GM12878 (cell line): Measurements from ENCODE around the gene MBD5. TPM values are rescaled to one million over a fixed set of nuclear protein-coding genes. Genes with fewer than 3 reads are reported as not detected.

ENCODE experiments used
- ATAC-seq: fragments of 200-7000 bp; cut with Tn5 transposase; 3 replicates; pipeline ENCODE4 v1.9.1; 2020; ENCODE audit warnings: mild to moderate bottlenecking, moderate library complexity
- BruUV-seq: library from RNA; stranded (reverse); fragments of 400-500 nt; replicated peaks from 2 replicates; lab custom pipeline; 2021; lab: Mats Ljungman, UMichigan
- CTCF ChIA-PET: fragments of 300-600 bp; sonication (Branson Sonifier 250); formaldehyde crosslinking; extraction: SDS; loops from one replicate; lab custom pipeline; 2021; ENCODE audit warnings: inconsistent platforms; lab: Yijun Ruan, JAX
- POLR2A ChIA-PET: fragments of 350-600 bp; formaldehyde crosslinking; extraction: SDS; loops from one replicate; lab custom pipeline; 2021; ENCODE audit warnings: inconsistent platforms; lab: Charles Lee
- RAD21 ChIA-PET: fragments of 300-600 bp; sonication (Branson Sonifier 250); formaldehyde crosslinking; loops from one replicate; lab custom pipeline; 2023; ENCODE audit warnings: antibody characterized with exemption; ENCODE audit not compliant: unreplicated experiment; lab: Charles Lee
- SMC1A ChIA-PET: fragments of 300-600 bp; sonication (Branson Sonifier 250); formaldehyde crosslinking; loops from one replicate; lab custom pipeline; 2023; ENCODE audit not compliant: unreplicated experiment, uncharacterized antibody; lab: Charles Lee
- DNase-seq: peaks from one replicate; pipeline ENCODE4 v3.0.0-alpha.2; 2011; ENCODE audit warnings: low read depth, low spot score
- FAIRE-seq: peaks from 3 replicates; lab custom pipeline; 2011; peaks lifted over from hg19 to GRCh38; lab: Jason Lieb, UNC
- H2AFZ ChIP-seq: 2 replicates; pipeline ENCODE4 v1.6.0; 2011; ENCODE audit warnings: low read depth, low read length, control low read depth; ENCODE audit not compliant: control insufficient read depth
- H3K27ac ChIP-seq: 2 replicates; pipeline ENCODE4 v1.5.1; 2011; ENCODE audit warnings: control low read depth; ENCODE audit not compliant: control insufficient read depth, insufficient read depth
- H3K27me3 ChIP-seq, 2 experiments: replicated peaks in 1 of 2; 2 replicates each; pipeline versions ENCODE4 v1.6.0 to v1.6.1; 2011; ENCODE audit warnings: low read length in 1 of 2; ENCODE audit not compliant: control insufficient read depth in 2 of 2, insufficient read depth in 2 of 2
- H3K36me3 ChIP-seq, 2 experiments: 2 replicates each; pipeline ENCODE4 v1.5.1; 2011; ENCODE audit warnings: low read length in 1 of 2; ENCODE audit not compliant: control insufficient read depth in 2 of 2, insufficient read depth in 2 of 2
- H3K4me1 ChIP-seq: 2 replicates; pipeline ENCODE4 v1.6.1; 2011; ENCODE audit warnings: mild to moderate bottlenecking, low read length, moderate library complexity, mixed read lengths; ENCODE audit not compliant: control insufficient read depth, insufficient read depth
- H3K4me2 ChIP-seq: 2 replicates; pipeline ENCODE4 v1.6.0; 2011; ENCODE audit warnings: control low read depth; ENCODE audit not compliant: control insufficient read depth, insufficient read depth
- H3K4me3 ChIP-seq: fragments of 200-600 bp; sonication (generic); 2 replicates; pipeline ENCODE4 v1.5.1; 2016
- H3K79me2 ChIP-seq: 2 replicates; pipeline ENCODE4 v1.6.0; 2011; ENCODE audit warnings: low read length; ENCODE audit not compliant: control insufficient read depth, insufficient read depth
- H3K9ac ChIP-seq: 2 replicates; pipeline ENCODE4 v1.8.0; 2011; ENCODE audit warnings: low read length, control low read depth, mixed read lengths; ENCODE audit not compliant: control insufficient read depth, insufficient read depth
- H3K9me3 ChIP-seq: replicated peaks from 3 replicates; pipeline ENCODE4 v1.5.1; 2011; ENCODE audit warnings: mild to moderate bottlenecking, low read length; ENCODE audit not compliant: control insufficient read depth, insufficient read depth
- H4K20me1 ChIP-seq: 2 replicates; pipeline ENCODE4 v1.6.0; 2011; ENCODE audit not compliant: control insufficient read depth, insufficient read depth
- ATF7 ChIP-seq: fragments of 450-650 bp; IDR thresholded peaks from 2 replicates; pipeline ENCODE4 v1.6.1; 2016; ENCODE audit warnings: low read depth, mild to moderate bottlenecking
- CBFB ChIP-seq: IDR thresholded peaks from 2 replicates; pipeline ENCODE4 v1.6.1; 2016; ENCODE audit warnings: antibody characterized with exemption, low read depth
- CREM ChIP-seq: IDR thresholded peaks from 2 replicates; pipeline ENCODE4 v1.6.1; 2014; ENCODE audit warnings: antibody characterized with exemption, low read depth
- EP300 ChIP-seq, 2 experiments: fragments of 150-350 bp in 1 of 2; IDR thresholded peaks; 2 replicates each; pipeline ENCODE4 v1.6.1; 2011 to 2012; ENCODE audit warnings: low read depth in 2 of 2, low read length in 2 of 2, borderline replicate concordance in 1 of 2, improper control_type of control experiment in 1 of 2, inconsistent platforms in 1 of 2; ENCODE audit not compliant: control insufficient read depth in 1 of 2
- IKZF1 ChIP-seq: fragments of 450-650 bp; conservative IDR thresholded peaks from 2 replicates; pipeline ENCODE4 v1.6.1; 2017; ENCODE audit warnings: antibody characterized with exemption, mild to moderate bottlenecking
- IKZF2 ChIP-seq, 2 experiments: fragments of 450-650 bp; IDR thresholded peaks; 2 replicates each; pipeline ENCODE4 v1.6.1; 2017; ENCODE audit warnings: mild to moderate bottlenecking in 2 of 2, moderate library complexity in 2 of 2
- KDM1A ChIP-seq: fragments of 200-600 bp; sonication (generic); IDR thresholded peaks from 2 replicates; pipeline ENCODE4 v1.6.1; 2016; ENCODE audit warnings: borderline replicate concordance
- MTA2 ChIP-seq: fragments of 450-650 bp; IDR thresholded peaks from 2 replicates; pipeline ENCODE4 v1.6.1; 2016; ENCODE audit warnings: low read depth, mild to moderate bottlenecking, moderate library complexity
- MYC ChIP-seq: IDR thresholded peaks from 2 replicates; pipeline ENCODE4 v1.6.1; 2011; ENCODE audit warnings: mild to moderate bottlenecking, low read length, moderate library complexity, inconsistent platforms; ENCODE audit not compliant: insufficient read depth, insufficient replicate concordance, insufficient read length, severe bottlenecking
- SMC3 ChIP-seq: IDR thresholded peaks from 2 replicates; pipeline ENCODE4 v1.6.1; 2011; ENCODE audit warnings: low read length, improper control_type of control experiment, borderline replicate concordance
- SPI1 ChIP-seq: IDR thresholded peaks from 2 replicates; pipeline ENCODE4 v1.6.1; 2011; ENCODE audit warnings: low read depth, mild to moderate bottlenecking, low read length, moderate library complexity, borderline replicate concordance; ENCODE audit not compliant: insufficient read depth
- SREBF2 ChIP-seq: IDR thresholded peaks from 2 replicates; pipeline ENCODE4 v1.6.1; 2012; ENCODE audit warnings: mild to moderate bottlenecking, low read length
- SUPT20H ChIP-seq: IDR thresholded peaks from 2 replicates; pipeline ENCODE4 v1.6.1; 2011; ENCODE audit warnings: low read depth, mild to moderate bottlenecking, low read length, moderate library complexity, borderline replicate concordance; ENCODE audit not compliant: control insufficient read depth
- ZBTB33 ChIP-seq: fragments of 450-650 bp; IDR thresholded peaks from 2 replicates; pipeline ENCODE4 v1.6.1; 2017; ENCODE audit warnings: mild to moderate bottlenecking
- in situ Hi-C: fragments of 300-500 bp; cut with MboI; formaldehyde crosslinking; loops from 9 replicates; pipeline ENCODE4 v1.14.3; 2018; ENCODE audit warnings: mixed read lengths
- intact Hi-C: fragments of 100-400 bp; cut with micrococcal nuclease; formaldehyde crosslinking; loops from one replicate; pipeline ENCODE4 v1.14.2; 2022; ENCODE audit not compliant: unreplicated experiment
- polyA plus RNA-seq, 11 experiments: library from polyadenylated mRNA; depleted of rRNA in 4 of 11; unstranded in 6 of 11; stranded (reverse) in 5 of 11; fragments of >200 nt; fragmentation: Nextera tagmentation in 4 of 11; fragmentation: Illumina TruSeq in 1 of 11; extraction: Ambion mirVana in 4 of 11; extraction: Trizol in 1 of 11; gene quantifications; 1 replicate in 1 of 11; 2 replicates in 10 of 11; pipeline versions ENCODE4 v1.2.1 to v1.2.3, GENCODE V29; 2011 to 2016; ENCODE audit warnings: inconsistent platforms in 2 of 11, missing spikeins in 2 of 11, low read depth in 1 of 11
- total RNA-seq, 4 experiments: library from RNA; depleted of rRNA in 3 of 4; stranded (reverse); fragments of >200 nt in 3 of 4; fragmentation: Illumina TruSeq in 1 of 4; extraction: Trizol in 1 of 4; gene quantifications; 2 replicates each; pipeline versions ENCODE4 v1.2.1 to v1.2.3, GENCODE V29; 2013 to 2021
- TF ChIP-seq, protein P1 (sequence below): IDR thresholded peaks from 2 replicates; pipeline ENCODE4 v1.6.1; 2012; ENCODE audit warnings: low read depth, low read length, improper control_type of control experiment
- TF ChIP-seq, protein P2 (sequence below): fragments of 450-650 bp; IDR thresholded peaks from 2 replicates; pipeline ENCODE4 v1.6.1; 2017; ENCODE audit warnings: mild to moderate bottlenecking, moderate library complexity

MBD5 gene
- total and polyA plus RNA-seq, 10 of the 15 experiments (the other 5 are each of a cell fraction or from before 2014, with no cell fraction given) = 7.4 to 58.0 (median 21.2) TPM

GRCh38 chr2:148023861-148024260, 3.0 kb downstream of the MBD5 start:
- no peak for DNase-seq
- H3K9ac ChIP-seq = 0 out of 2 replicates have a peak overlapping the region, but pooled peaks have one; percentile 13
- H3K4me2 ChIP-seq = peak overlapping the region; percentile 91
- peaks cover 92% of the 10 kb centered on the region for H3K79me2 ChIP-seq
- POLR2A ChIA-PET = interaction anchor here (1.3 to 4.1 kb wide), 2 partner anchors 18 to 20 kb away, joined by 3 to 21 read pairs; no protein-coding TSS in a partner anchor
- H3K4me3 ChIP-seq = peak overlapping the region; percentile 53
- H3K9me3 ChIP-seq = no peaks in the 10 kb centered on the region; the same call in 2 of the 3 replicates
- peak; percentile 51 for ATAC-seq
- no TSS peak for BruUV-seq
- peaks cover 0 to 4% of the 10 kb centered on the region in 2 experiments; a peak in 2 of 4 replicates for H3K36me3 ChIP-seq
- FAIRE-seq = peak; percentile 89
- no peak overlapping the region for H2AFZ ChIP-seq
- no peaks in the 10 kb centered on the region for H4K20me1 ChIP-seq
- in situ Hi-C loops = no loop called here
- H3K27ac ChIP-seq = peak overlapping the region; percentile 30
- intact Hi-C loops = loop anchor here (10.0 kb wide), 2 partner anchors 389 to 621 kb away; partner anchors contain the start of gene EPC2
- RAD21 ChIA-PET = interaction anchor here (0.9 to 7.9 kb wide), 7 partner anchors 18 to 485 kb away, joined by 3 to 90 read pairs (median 12); no protein-coding TSS in a partner anchor
- CTCF ChIA-PET = interaction anchor here (0.7 to 2.9 kb wide), 8 partner anchors 9 to 463 kb away, joined by 3 to 15 read pairs (median 3); no protein-coding TSS in a partner anchor
- SMC1A ChIA-PET = interaction anchor here (1.0 to 17.7 kb wide), 8 partner anchors 10 to 71 kb away, joined by 3 to 177 read pairs (median 10); no protein-coding TSS in a partner anchor
- H3K27me3 ChIP-seq = no peaks in the 10 kb centered on the region
- no peaks in the 10 kb centered on the region for H3K4me1 ChIP-seq
- TF ChIP-seq, protein P1, sequence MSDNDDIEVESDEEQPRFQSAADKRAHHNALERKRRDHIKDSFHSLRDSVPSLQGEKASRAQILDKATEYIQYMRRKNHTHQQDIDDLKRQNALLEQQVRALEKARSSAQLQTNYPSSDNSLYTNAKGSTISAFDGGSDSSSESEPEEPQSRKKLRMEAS = no peak
- TF ChIP-seq KDM1A (no peak), SPI1 (peak; percentile 41; the same call in 1 of the 2 replicates), CREM (peak; percentile 23; the same call in 1 of the 2 replicates), IKZF1 (no peak), ATF7 (peak; percentile 55), MYC (no peak), MTA2 (no peak), SUPT20H (no peak), SREBF2 (no peak), ZBTB33 (no peak), CBFB (no peak), IKZF2 (IDR thresholded peaks at IDR 0.05) (no peak), EP300 (IDR thresholded peaks at IDR 0.05; ENCODE audit: borderline replicate concordance in 1 of 2, control insufficient read depth in 1 of 2, low read depth in 2 of 2, low read length in 2 of 2) (no peak), SMC3 (no peak)
- TF ChIP-seq, protein P2, sequence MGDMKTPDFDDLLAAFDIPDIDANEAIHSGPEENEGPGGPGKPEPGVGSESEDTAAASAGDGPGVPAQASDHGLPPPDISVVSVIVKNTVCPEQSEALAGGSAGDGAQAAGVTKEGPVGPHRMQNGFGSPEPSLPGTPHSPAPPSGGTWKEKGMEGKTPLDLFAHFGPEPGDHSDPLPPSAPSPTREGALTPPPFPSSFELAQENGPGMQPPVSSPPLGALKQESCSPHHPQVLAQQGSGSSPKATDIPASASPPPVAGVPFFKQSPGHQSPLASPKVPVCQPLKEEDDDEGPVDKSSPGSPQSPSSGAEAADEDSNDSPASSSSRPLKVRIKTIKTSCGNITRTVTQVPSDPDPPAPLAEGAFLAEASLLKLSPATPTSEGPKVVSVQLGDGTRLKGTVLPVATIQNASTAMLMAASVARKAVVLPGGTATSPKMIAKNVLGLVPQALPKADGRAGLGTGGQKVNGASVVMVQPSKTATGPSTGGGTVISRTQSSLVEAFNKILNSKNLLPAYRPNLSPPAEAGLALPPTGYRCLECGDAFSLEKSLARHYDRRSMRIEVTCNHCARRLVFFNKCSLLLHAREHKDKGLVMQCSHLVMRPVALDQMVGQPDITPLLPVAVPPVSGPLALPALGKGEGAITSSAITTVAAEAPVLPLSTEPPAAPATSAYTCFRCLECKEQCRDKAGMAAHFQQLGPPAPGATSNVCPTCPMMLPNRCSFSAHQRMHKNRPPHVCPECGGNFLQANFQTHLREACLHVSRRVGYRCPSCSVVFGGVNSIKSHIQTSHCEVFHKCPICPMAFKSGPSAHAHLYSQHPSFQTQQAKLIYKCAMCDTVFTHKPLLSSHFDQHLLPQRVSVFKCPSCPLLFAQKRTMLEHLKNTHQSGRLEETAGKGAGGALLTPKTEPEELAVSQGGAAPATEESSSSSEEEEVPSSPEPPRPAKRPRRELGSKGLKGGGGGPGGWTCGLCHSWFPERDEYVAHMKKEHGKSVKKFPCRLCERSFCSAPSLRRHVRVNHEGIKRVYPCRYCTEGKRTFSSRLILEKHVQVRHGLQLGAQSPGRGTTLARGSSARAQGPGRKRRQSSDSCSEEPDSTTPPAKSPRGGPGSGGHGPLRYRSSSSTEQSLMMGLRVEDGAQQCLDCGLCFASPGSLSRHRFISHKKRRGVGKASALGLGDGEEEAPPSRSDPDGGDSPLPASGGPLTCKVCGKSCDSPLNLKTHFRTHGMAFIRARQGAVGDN = peak; percentile 31; the same call in 1 of the 2 replicates
